ENCODE measurements around the gene SPART. TPM values are rescaled to one million over a fixed set of nuclear protein-coding genes. Genes with fewer than 3 reads are reported as not detected.
A peak's percentile ranks its signal among the peaks of the same experiment; 100 is the strongest.

SPART gene
- total RNA-seq, 6 experiments from 2014 or later, result 54.3 to 67.1 (median 58.6) TPM

DNA sequence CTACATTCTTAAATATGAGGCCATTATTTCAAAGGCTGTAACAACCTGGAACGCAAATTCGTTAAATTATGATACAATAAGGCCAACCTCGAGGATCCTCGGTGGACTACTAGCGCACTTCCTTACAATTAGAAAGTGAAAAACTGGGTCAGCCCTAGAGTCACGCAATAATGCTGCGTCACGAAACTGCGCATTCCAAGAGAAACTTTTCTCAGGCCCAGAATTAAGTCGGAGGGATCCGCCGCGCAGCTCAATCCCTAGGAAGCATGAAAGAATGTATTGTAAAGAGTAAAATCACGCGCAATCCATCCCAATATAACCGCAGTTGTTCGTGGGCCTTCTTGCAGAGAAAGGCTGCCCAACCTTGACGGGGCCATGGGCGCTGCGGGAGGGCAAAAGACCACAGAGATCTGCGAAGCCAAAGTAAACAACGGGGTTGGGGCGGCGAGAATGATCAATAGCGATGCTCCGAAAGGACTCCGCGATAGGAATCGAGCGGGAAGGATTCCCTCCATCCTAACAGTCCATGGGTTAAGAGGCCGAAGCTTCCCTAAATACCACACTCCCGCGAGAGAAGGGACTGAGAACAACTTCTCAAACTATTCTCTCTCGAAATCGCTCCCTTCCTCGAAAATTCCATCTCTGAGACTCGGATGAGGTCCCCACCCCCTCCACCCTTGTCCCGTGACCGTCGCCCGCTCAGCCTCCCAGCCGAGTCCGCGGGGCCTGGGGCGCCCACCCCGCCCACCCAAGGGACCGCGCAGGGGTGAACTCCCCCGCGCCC, 564 bp downstream of the SPART start:
- H3K4me1 Mint-ChIP-seq (ENCODE audit: low read depth), result peaks cover 49% of the 10 kb centered on the region
- peak overlapping the region; percentile 100 for H3K27ac Mint-ChIP-seq
- H3K27me3 Mint-ChIP-seq (ENCODE audit: insufficient read depth), result peaks cover 3% of the 10 kb centered on the region; the same call in 1 of the 2 replicates
- TF ChIP-seq, protein P1, sequence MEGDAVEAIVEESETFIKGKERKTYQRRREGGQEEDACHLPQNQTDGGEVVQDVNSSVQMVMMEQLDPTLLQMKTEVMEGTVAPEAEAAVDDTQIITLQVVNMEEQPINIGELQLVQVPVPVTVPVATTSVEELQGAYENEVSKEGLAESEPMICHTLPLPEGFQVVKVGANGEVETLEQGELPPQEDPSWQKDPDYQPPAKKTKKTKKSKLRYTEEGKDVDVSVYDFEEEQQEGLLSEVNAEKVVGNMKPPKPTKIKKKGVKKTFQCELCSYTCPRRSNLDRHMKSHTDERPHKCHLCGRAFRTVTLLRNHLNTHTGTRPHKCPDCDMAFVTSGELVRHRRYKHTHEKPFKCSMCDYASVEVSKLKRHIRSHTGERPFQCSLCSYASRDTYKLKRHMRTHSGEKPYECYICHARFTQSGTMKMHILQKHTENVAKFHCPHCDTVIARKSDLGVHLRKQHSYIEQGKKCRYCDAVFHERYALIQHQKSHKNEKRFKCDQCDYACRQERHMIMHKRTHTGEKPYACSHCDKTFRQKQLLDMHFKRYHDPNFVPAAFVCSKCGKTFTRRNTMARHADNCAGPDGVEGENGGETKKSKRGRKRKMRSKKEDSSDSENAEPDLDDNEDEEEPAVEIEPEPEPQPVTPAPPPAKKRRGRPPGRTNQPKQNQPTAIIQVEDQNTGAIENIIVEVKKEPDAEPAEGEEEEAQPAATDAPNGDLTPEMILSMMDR (IDR thresholded peaks at IDR 0.05), result no peak
- H3K36me3 Mint-ChIP-seq (ENCODE audit: low read depth), result peaks cover 14% of the 10 kb centered on the region; the same call in 1 of the 2 replicates
- peak overlapping the region; percentile 98 for H3K4me3 Mint-ChIP-seq
- no peaks in the 10 kb centered on the region for H3K9me3 Mint-ChIP-seq
- peak; percentile 78 for DNase-seq

DNA sequence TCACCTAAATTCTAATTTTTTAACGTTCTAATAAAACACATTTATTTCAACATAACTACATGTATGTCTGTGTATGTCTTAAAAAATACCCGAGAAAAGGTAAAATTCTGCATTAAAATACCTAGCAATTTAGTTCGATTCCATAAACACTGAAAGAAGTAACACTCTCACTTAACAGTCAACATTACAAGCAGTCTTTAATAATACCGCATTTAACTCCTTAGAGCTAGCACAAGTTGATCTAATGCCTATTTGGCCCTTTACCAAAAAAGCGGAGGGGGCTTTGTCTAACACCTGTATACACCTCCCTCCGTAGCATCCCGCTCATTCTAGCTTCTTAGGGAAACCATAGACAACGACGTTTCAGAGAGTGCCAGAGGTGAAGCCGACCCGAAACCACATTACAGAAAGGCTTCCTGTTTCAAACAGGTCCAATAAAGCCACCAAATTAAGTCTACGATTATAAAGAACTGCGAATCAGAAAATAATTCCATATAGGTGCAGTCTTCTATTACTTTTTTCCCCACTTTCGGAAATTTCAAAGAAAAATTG, 1.2 kb downstream of the SPART start:
- peak overlapping the region; percentile 98 for H3K4me3 Mint-ChIP-seq

DNA sequence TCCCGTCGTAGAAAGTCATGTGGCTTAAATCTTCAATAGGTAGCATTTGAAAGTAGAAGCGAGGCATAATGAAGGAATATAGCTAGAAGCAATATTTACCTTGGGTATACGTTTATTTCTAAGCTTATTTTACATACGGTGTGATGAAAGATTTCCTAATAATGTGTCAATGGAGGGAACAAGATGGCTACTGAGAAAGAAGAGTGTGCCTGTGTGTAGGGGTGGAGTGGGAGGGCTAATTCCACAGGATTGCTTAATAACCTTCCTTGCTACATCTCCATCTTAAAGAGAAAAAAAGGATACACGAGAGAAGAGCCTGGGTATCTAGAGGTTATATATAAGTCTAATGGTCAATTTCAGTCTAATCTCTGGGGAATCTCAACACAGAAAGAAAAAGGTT, 2.0 kb downstream of the SPART start:
- Mint-ChIP-seq H3K4me1 (ENCODE audit: low read depth) (peaks cover 60% of the 10 kb centered on the region), H3K27ac (peak overlapping the region; percentile 100), H3K9me3 (no peaks in the 10 kb centered on the region), H3K27me3 (ENCODE audit: insufficient read depth) (peaks cover 3% of the 10 kb centered on the region; the same call in 1 of the 2 replicates), H3K4me3 (peak overlapping the region; percentile 98), H3K36me3 (ENCODE audit: low read depth) (peaks cover 14% of the 10 kb centered on the region; the same call in 1 of the 2 replicates)
- DNase-seq, result peak; percentile 23
- TF ChIP-seq, protein P1 (IDR thresholded peaks at IDR 0.05), result no peak

More for the DNA sequence above, 1.2 kb downstream of the SPART start:
- TF ChIP-seq, protein P1 (IDR thresholded peaks at IDR 0.05), result no peak
- H3K36me3 Mint-ChIP-seq (ENCODE audit: low read depth), result peaks cover 14% of the 10 kb centered on the region; the same call in 1 of the 2 replicates
- H3K4me1 Mint-ChIP-seq (ENCODE audit: low read depth), result peaks cover 56% of the 10 kb centered on the region
- H3K27me3 Mint-ChIP-seq (ENCODE audit: insufficient read depth), result peaks cover 3% of the 10 kb centered on the region; the same call in 1 of the 2 replicates
- DNase-seq, result no peak
- H3K27ac Mint-ChIP-seq, result peak overlapping the region; percentile 100
- H3K9me3 Mint-ChIP-seq, result no peaks in the 10 kb centered on the region

DNA sequence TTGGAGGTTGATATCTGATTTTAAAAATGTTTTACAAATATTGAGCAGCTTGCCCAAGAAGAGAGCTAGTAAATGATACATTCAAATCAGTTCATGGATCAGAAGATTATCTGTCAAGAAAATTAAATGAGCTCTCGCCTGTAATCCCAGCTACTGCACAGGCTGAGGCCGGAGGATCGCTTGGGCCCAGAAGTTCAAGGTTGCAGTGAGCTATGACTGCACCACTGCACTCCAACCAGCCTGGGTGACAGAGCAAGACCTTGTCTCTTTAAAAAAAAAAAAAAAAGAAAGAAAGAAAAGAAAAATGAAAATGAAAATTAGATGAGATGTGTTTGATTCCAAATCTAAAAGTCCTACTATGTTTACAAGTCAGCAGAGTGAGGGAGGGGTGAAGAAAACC, 2.4 kb downstream of the SPART start:
- DNase-seq, result no peak
- peaks cover 64% of the 10 kb centered on the region for H3K4me1 Mint-ChIP-seq (ENCODE audit: low read depth)

DNA sequence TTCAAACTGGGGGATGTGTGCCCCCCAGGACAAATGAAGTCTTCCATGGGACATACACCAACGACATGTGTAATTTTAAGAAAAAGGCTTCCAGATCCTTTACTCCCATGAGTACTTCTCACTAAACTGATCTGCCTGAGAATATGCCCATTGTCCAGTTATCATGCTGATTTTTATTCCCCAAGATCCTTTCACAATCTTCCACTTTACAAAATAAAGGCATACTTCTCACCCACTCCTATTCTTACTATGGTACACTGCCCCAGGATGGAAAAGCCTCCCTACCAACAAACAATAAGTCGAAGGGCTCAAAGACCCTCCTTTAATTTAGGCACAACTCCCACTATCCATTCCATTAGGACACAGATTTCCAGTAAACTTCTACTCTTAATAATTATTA, 3.5 kb downstream of the SPART start:
- Mint-ChIP-seq H3K4me3 (peak overlapping the region; percentile 11; the same call in 1 of the 2 replicates), H3K36me3 (ENCODE audit: low read depth) (peaks cover 22% of the 10 kb centered on the region), H3K27me3 (ENCODE audit: insufficient read depth) (peaks cover 3% of the 10 kb centered on the region; the same call in 1 of the 2 replicates), H3K9me3 (no peaks in the 10 kb centered on the region), H3K27ac (peak overlapping the region; percentile 71), H3K4me1 (ENCODE audit: low read depth) (peaks cover 73% of the 10 kb centered on the region)
- TF ChIP-seq, protein P1 (IDR thresholded peaks at IDR 0.05), result no peak
- no peak for DNase-seq

More for the DNA sequence above, 2.4 kb downstream of the SPART start:
- H3K27me3 Mint-ChIP-seq (ENCODE audit: insufficient read depth), result peaks cover 3% of the 10 kb centered on the region; the same call in 1 of the 2 replicates
- H3K36me3 Mint-ChIP-seq (ENCODE audit: low read depth), result peaks cover 17% of the 10 kb centered on the region
- peak overlapping the region; percentile 98 for H3K4me3 Mint-ChIP-seq
- H3K9me3 Mint-ChIP-seq, result no peaks in the 10 kb centered on the region
- TF ChIP-seq, protein P1 (IDR thresholded peaks at IDR 0.05), result no peak
- peak overlapping the region; percentile 100 for H3K27ac Mint-ChIP-seq

All from HFFc6 (cell line).